GM19023 (cell line): ENCODE data around the gene BRPF3.
"Not testable (repeated sequence)": the region's sequence is repeated elsewhere in the genome, so short reads cannot be mapped to it uniquely, and the experiment has no call there.

Source experiments
- ATAC-seq: cut with Tn5 transposase; IDR thresholded peaks from one replicate; pipeline ENCODE4 v1.9.1; 2021; ENCODE audit warnings: mild to moderate bottlenecking, moderate library complexity; ENCODE audit not compliant: unreplicated experiment

The BRPF3 gene

GRCh38 chr6:36200154-36200891, 3.8 kb downstream of the BRPF3 start:
- no peak for ATAC-seq

- no peak for ATAC-seq
These were observed 4.6 kb downstream of the BRPF3 start for GRCh38 chr6:36200998-36201596.

- ATAC-seq: no peak
These were observed 5.1 kb downstream of the BRPF3 start for GRCh38 chr6:36201612-36202011.

- no peak for ATAC-seq
These were observed 5.6 kb downstream of the BRPF3 start for GRCh38 chr6:36202101-36202500.

GRCh38 chr6:36204068-36204753, 7.7 kb downstream of the BRPF3 start:
- ATAC-seq: no peak

GRCh38 chr6:36207155-36207554, 10.6 kb downstream of the BRPF3 start:
- no peak for ATAC-seq

GRCh38 chr6:36209606-36210005, 13.1 kb downstream of the BRPF3 start:
- ATAC-seq: no peak

- ATAC-seq: no peak
These were observed 13.6 kb downstream of the BRPF3 start for GRCh38 chr6:36210182-36210581.

- ATAC-seq: no peak
These were observed 14.5 kb downstream of the BRPF3 start for GRCh38 chr6:36210886-36211595.

- no peak for ATAC-seq
These were observed 20.0 kb downstream of the BRPF3 start for GRCh38 chr6:36216559-36216958.

- no peak for ATAC-seq
These were observed 20.6 kb downstream of the BRPF3 start for GRCh38 chr6:36217188-36217587.

GRCh38 chr6:36217946-36218345, 21.4 kb downstream of the BRPF3 start:
- ATAC-seq: no peak

- not testable (repeated sequence) for ATAC-seq
These were observed 22.0 kb downstream of the BRPF3 start for GRCh38 chr6:36218516-36218915.

GRCh38 chr6:36219081-36219480, 22.5 kb downstream of the BRPF3 start:
- no peak for ATAC-seq

- ATAC-seq: no peak
These were observed 23.7 kb downstream of the BRPF3 start for GRCh38 chr6:36220226-36220625.

- no peak for ATAC-seq
These were observed 25.1 kb downstream of the BRPF3 start for GRCh38 chr6:36221674-36222073.

GRCh38 chr6:36222924-36223323, 26.4 kb downstream of the BRPF3 start:
- no peak for ATAC-seq

- ATAC-seq: no peak
These were observed 27.2 kb downstream of the BRPF3 start for GRCh38 chr6:36223706-36224105.

- no peak for ATAC-seq
These were observed 28.4 kb downstream of the BRPF3 start for GRCh38 chr6:36224918-36225461.

- no peak for ATAC-seq
These were observed 30.0 kb downstream of the BRPF3 start for GRCh38 chr6:36226438-36227047.
